Limb (tissue), 2 donors: ENCODE measurements around the gene BRD7.

Experiments used
- DNase-seq, 2 donors: peaks; one replicate each; pipeline ENCODE4 v3.0.0-alpha.2; 2016; ENCODE audit errors: extremely low spot score in 2 of 2

BRD7 gene

DNA sequence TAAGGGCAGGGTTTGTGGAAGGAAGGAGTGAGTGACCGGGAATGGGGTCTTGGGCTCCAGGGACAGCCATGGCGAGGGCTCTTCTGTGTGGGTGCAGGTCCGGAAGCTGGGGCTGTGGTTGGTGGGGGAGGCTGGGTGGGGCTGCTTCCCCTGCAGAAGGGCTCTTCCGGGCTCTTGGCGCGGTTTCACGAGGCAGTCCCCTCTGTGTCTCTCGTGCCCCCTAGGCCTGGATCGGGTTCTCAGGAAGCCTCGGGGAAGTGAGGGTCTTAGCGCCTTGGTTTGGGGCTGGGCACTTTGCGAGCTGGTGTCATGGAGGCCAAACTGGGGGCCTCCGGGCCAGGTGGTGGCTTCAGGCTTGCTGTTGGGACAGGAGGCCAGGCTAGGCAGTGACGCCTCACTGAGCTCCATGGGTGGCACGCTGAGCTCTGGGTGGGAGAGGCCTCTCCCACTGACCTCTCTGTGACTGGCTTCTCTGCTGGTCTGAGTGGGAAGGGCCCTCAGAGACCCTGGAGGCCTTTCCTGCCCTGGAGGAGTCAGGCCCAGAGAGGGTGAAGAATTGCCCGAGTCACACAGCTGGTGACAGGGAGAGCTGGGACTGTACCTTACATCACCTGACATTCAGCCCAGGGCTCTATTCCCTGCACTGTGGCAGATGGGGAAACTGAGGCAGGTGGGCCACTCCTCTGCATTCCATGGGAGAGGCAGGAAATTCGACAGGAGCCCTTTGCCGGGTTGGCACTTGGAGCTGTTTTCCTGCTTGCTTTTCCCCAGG, 94.3 kb downstream of the BRD7 start:
- no peak for DNase-seq

GRCh38 chr16:50273888-50274325, 94.9 kb downstream of the BRD7 start:
- DNase-seq, result no peak

- DNase-seq, result no peak
Measured at GRCh38 chr16:50273382-50273690, 95.5 kb downstream of the BRD7 start.

DNA sequence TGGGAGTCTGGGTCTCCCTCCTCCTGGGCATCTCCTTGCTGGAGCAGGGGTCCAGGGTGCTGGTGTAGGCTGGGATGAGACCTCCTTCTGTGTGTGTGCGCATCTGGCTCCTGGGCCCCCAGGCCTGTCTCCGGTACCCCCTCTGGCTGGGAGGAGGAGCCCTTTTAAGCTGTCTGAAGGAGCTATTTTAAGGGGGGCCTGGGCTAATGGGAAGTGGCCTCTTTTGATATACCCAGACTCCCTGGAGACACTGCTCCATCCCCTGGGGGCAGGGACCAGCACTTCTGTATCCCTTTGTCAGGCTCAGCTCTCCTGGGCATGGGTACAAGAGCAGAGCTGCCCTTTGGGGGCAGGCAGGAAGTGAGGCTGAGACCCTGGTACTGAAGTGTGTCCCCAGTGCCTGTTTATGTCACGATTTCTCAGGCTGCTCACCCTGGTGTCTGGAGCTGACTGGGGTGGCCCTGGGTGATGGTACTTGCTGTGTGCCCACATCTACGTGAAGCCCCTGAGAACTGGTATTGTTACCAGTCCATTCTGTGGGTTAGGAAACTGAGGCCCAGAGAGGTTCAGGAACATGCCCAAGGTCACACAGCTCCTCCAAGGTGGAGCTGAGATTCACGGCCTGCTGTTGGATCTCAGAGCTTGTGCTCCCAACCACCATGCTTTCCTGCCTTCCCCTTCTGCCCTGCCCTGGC, 96.0 kb downstream of the BRD7 start:
- DNase-seq, result no peak

- DNase-seq, result no peak
Measured at GRCh38 chr16:50272111-50272571, 96.6 kb downstream of the BRD7 start.

GRCh38 chr16:50271148-50272041, 97.4 kb downstream of the BRD7 start:
- no peak for DNase-seq

DNA sequence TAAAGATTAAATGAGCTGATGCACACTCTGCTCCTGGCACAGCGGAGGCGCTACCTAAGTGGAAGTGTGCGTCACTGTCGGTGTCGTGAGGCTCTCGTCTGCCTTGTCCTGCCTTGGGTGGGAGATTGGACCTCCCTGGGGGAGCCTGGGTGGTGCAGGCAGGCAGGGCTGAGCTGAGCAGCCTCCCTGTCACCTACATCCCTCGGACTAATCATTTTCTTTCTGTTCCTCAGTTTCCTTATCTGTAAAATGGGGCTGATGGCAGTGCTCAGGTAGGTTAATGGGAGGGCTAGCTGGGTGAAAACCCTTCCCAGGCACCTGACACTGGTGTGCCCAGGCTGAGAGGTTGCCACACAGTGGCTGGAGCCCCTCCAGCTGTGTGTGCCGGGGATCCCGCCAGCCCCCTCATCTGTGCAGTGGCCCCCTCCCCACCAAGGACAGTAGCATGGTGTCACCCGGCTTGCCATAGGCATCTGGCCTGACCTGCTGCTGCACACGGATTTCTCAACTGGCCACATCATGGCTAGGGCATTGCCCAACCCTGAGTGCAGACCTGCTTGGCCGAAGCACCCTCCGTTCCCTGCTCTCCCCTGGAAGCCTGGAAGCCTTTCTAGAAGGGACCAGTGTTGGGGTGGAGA, 98.2 kb downstream of the BRD7 start:
- no peak for DNase-seq

DNA sequence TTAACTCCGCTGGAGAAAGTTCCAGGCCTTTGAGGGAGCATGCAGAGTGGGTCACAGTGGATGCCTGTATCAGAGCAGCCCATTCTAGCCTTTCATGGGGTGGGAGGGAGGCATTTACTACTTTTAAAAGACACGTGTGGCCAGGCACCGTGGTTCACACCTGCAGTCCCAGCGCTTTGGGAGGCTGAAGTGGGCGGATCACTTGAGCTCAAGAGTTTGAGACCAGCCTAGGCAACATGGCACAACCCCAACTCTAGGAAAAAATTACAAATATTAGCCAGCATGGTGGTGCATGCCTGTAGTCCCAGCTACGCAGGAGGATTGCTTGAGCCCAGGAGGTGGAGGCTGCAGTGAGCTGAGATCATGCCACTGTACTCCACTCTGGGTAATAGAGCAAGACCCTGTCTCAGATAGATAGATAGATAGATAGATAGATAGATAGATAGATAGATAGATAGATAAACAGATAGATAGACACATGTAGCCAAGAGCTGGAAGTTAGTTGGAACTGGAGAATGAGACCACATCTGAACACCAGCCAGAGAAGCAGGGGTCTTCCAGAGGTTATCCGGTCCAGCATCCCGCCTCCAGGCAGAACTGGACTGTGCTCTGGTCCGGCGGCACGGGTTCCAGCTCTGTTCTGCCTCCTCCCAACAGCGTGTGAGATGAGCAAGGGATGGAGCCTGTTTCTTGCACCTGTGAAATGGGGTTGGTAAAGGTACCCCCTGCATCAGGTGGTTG, 98.8 kb downstream of the BRD7 start:
- DNase-seq, result no peak

GRCh38 chr16:50269061-50269705, 99.6 kb downstream of the BRD7 start:
- DNase-seq, result no peak

- DNase-seq, result no peak
Measured at GRCh38 chr16:50268352-50268751, 100.4 kb downstream of the BRD7 start.

- DNase-seq, result no peak
Measured at GRCh38 chr16:50267651-50268050, 101.1 kb downstream of the BRD7 start.

DNA sequence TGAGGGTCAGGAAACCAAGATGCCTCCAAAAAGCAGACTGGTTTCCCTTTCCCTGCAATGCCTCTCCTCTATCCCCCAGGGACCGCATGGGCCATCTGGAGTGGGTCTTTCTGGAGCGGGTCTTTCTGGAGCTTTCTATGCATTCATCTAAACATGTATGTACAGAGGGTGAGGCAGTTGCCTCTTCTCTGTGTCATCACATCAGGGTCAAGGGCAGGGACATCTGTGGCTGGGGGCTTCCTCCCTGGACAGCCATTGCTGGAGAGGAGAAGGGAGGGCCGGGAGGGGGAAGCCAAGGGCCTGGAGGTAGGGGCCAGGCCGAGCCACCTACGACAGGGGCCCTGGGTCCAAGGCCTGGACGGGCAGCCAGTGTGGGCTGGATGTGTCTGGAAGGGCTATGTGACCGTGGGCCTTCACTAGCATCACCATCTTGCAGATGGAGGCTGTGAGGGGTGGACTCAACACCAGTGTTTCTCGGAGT, 101.6 kb downstream of the BRD7 start:
- DNase-seq, result no peak

GRCh38 chr16:50266337-50267091, 102.3 kb downstream of the BRD7 start, which contains the start of gene ADCY7:
TSS of gene ADCY7 (plus strand) at chr16:50266551. CDS start at chr16:50288180, 21,629 bp downstream.
- DNase-seq, result peak; percentile 41 to 71
